Activated CD4-positive, alpha-beta T cell treated with anti-CD3 and anti-CD28 coated beads, Interleukin-2, Interleukin-4, amounts not matched to agents 100 ng/mL and 50 ng/mL, durations not matched to agents 16 hours and 8 hours (primary cell): ENCODE measurements around the gene NEDD8.

Source experiments
- DNase-seq: peaks from one replicate; pipeline ENCODE4 v3.0.0-alpha.2; 2020; ENCODE audit warnings: low spot score

NEDD8 gene

GRCh38 chr14:24263848-24264247 lies 31.7 kb upstream of the NEDD8 start:
- DNase-seq, result no peak

- no peak for DNase-seq
Measured at GRCh38 chr14:24262821-24263733, 30.9 kb upstream of the NEDD8 start, which contains the start of gene TGM1. TSS of gene TGM1 (minus strand) at chr14:24263177. CDS start at chr14:24262352, 825 bp downstream.

GRCh38 chr14:24261969-24262327 lies 29.8 kb upstream of the NEDD8 start:
- no peak for DNase-seq

GRCh38 chr14:24261256-24261968 lies 29.2 kb upstream of the NEDD8 start:
- DNase-seq, result no peak

GRCh38 chr14:24260780-24261157 lies 28.6 kb upstream of the NEDD8 start:
- DNase-seq, result no peak

- DNase-seq, result no peak
Measured at GRCh38 chr14:24260026-24260779, 28.0 kb upstream of the NEDD8 start.

- DNase-seq, result no peak
Measured at GRCh38 chr14:24259282-24260025, 27.3 kb upstream of the NEDD8 start.

- no peak for DNase-seq
Measured at GRCh38 chr14:24258548-24259265, 26.5 kb upstream of the NEDD8 start.

GRCh38 chr14:24258119-24258518 lies 26.0 kb upstream of the NEDD8 start:
- no peak for DNase-seq

- DNase-seq, result no peak
Measured at GRCh38 chr14:24256960-24257359, 24.8 kb upstream of the NEDD8 start.

GRCh38 chr14:24255931-24256711 lies 24.0 kb upstream of the NEDD8 start:
- DNase-seq, result no peak

GRCh38 chr14:24255438-24255837 lies 23.3 kb upstream of the NEDD8 start:
- no peak for DNase-seq

- DNase-seq, result no peak
Measured at GRCh38 chr14:24254630-24255392, 22.6 kb upstream of the NEDD8 start.

GRCh38 chr14:24253936-24254335 lies 21.8 kb upstream of the NEDD8 start:
- DNase-seq, result no peak

- DNase-seq, result no peak
Measured at GRCh38 chr14:24252289-24253124, 20.3 kb upstream of the NEDD8 start.

GRCh38 chr14:24251880-24252288 lies 19.7 kb upstream of the NEDD8 start:
- no peak for DNase-seq

- DNase-seq, result no peak
Measured at GRCh38 chr14:24250354-24250753, 18.2 kb upstream of the NEDD8 start.

GRCh38 chr14:24249230-24250021 lies 17.3 kb upstream of the NEDD8 start:
- no peak for DNase-seq
